GM12874 (cell line): ENCODE results near the gene C2orf81.

ENCODE experiments used
- CTCF ChIP-seq: IDR thresholded peaks from 2 replicates; pipeline ENCODE4 v1.5.1; 2011; ENCODE audit warnings: low read depth, mild to moderate bottlenecking, control low read depth, low read length, moderate library complexity; ENCODE audit not compliant: insufficient read depth

The C2orf81 gene

DNA sequence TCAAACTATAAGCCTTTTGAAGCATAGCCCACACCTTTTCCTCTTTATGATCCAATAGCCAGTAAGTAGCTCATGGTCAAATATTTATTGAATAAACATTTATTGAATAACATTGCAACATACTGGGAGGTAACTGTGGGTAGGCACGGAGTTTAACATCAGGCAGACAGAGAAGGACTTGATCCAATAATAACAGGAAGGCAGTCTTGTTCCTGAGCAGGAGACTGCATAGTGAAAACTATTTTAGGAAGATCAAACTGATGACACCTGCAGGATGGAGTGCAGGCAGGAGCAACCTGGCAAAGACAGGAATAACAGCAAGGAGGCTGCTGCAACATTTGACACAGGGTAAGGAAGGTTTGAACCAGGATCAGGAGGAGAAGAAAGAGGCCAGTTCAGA is 38.2 kb downstream of the C2orf81 start:
- no peak for TF ChIP-seq CTCF

DNA sequence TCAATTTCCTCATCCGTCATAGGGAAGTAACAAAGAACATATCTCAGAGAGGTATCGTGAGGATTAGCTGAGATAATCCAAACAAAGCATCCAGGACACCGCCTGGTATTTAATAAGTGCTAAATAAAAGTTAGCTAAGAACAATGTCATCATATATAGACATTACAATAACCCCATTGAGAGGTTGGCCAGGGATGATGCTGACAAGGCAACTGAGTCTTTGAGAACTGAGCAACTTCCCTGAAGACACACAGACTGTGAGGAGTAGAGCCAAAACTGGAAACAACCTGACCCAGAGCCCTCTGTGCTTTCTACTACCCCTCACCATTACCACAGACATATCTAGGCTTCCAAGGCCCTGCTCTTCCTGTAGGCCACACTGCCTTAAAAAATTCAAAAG is 39.7 kb downstream of the C2orf81 start:
- TF ChIP-seq CTCF: no peak

DNA sequence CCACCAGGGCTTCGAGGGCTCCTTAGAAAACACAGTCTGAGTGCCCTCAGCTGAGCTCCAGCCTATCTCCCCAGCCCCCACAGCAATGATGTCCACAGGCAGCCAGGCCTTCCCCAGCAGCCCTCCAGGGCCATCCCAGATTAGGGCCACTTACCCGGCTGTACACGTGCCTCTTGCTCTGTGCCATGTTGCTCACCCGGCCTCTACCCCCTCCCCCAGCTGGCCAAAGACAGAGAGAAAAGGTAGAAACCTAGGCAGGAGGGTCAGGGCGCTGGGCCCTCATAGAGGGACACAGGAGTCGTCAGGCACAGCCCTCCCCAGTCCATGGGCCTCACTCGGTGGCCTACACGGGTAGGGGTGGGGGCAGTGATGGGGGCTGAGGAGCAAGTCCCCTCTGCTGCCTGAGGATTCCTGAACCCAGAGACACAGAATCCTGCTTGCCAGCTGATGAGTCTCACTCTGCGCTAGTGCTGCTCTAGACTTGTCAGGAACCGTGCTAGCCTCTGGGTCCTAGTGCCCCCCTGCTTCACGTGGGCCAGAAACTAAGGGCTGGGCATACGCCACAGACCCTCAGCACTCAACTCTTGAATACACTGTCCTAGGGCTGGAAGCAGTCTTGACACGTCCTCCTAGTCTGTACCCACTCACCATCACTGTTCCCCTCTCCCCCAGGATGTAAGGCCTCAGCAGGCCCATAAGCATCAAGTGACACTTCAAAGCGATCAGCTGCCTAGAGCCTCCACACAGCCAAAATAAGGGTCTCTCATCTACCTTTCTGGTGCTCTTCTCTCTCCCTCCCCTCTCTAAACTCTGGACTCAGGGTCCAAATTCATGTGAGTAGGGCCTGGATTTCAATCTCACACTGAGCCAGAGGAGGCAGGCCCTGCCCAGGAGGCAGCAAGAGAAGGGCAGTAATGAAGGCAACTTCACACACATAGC is 41.3 kb downstream of the C2orf81 start, which contains the start of gene DCTN1:
Gene DCTN1, minus strand, starts transcription at position 461 of the 939 bp plus-strand sequence. Its CDS starts 274 bp downstream, at position 187.
- TF ChIP-seq CTCF: no peak

GRCh38 chr2:74378007-74378406 is 43.4 kb downstream of the C2orf81 start:
- TF ChIP-seq CTCF: no peak

- no peak for TF ChIP-seq CTCF
These were observed 45.6 kb downstream of the C2orf81 start for GRCh38 chr2:74375838-74376237.

GRCh38 chr2:74374509-74375205 is 46.8 kb downstream of the C2orf81 start:
- TF ChIP-seq CTCF: no peak

- no peak for TF ChIP-seq CTCF
These were observed 47.4 kb downstream of the C2orf81 start for GRCh38 chr2:74373985-74374384.
